GM23248 (cell line): ENCODE data around the gene LTBP3. TPM values are rescaled to one million over a fixed set of nuclear protein-coding genes. Genes with fewer than 3 reads are reported as not detected.

ENCODE experiments used
- DNase-seq: peaks from one replicate; pipeline ENCODE4 v3.0.0-alpha.2; 2015
- H2AFZ ChIP-seq: fragments of 200-600 bp; sonication (generic); 2 replicates; pipeline ENCODE4 v1.6.1; 2016; ENCODE audit warnings: antibody characterized with exemption
- H3F3A ChIP-seq: fragments of 200-600 bp; sonication (generic); 2 replicates; pipeline ENCODE4 v1.6.1; 2016; ENCODE audit warnings: mild to moderate bottlenecking, antibody characterized with exemption, mixed run types; ENCODE audit not compliant: insufficient read depth
- H3K27ac ChIP-seq: fragments of 200-600 bp; sonication (generic); 2 replicates; pipeline ENCODE4 v1.5.1; 2016; ENCODE audit warnings: mild to moderate bottlenecking
- H3K27me3 ChIP-seq: fragments of 200-600 bp; sonication (generic); replicated peaks from 2 replicates; pipeline ENCODE4 v1.6.1; 2016; ENCODE audit warnings: mild to moderate bottlenecking; ENCODE audit not compliant: insufficient read depth
- H3K36me3 ChIP-seq: fragments of 200-600 bp; sonication (generic); 2 replicates; pipeline ENCODE4 v1.6.1; 2016; ENCODE audit warnings: low read depth, mild to moderate bottlenecking
- H3K4me1 ChIP-seq: fragments of 200-600 bp; sonication (generic); 2 replicates; pipeline ENCODE4 v1.6.1; 2016; ENCODE audit warnings: mild to moderate bottlenecking; ENCODE audit not compliant: insufficient read depth
- H3K4me2 ChIP-seq: fragments of 200-600 bp; sonication (generic); one replicate; pipeline ENCODE4 v1.6.1; 2016; ENCODE audit warnings: mild to moderate bottlenecking; ENCODE audit not compliant: unreplicated experiment
- H3K4me3 ChIP-seq: fragments of 200-600 bp; sonication (generic); 2 replicates; pipeline ENCODE4 v1.5.1; 2016; ENCODE audit warnings: mild to moderate bottlenecking
- H3K79me2 ChIP-seq: fragments of 200-600 bp; sonication (generic); 2 replicates; pipeline ENCODE4 v1.6.1; 2016; ENCODE audit warnings: mild to moderate bottlenecking; ENCODE audit not compliant: insufficient read depth
- H3K9ac ChIP-seq: fragments of 200-600 bp; sonication (generic); 2 replicates; pipeline ENCODE4 v1.6.1; 2016; ENCODE audit warnings: mild to moderate bottlenecking
- H3K9me2 ChIP-seq: fragments of 200-600 bp; sonication (generic); 2 replicates; pipeline ENCODE4 v1.6.1; 2016; ENCODE audit warnings: mixed run types, mild to moderate bottlenecking, moderate library complexity; ENCODE audit not compliant: insufficient read depth
- H3K9me3 ChIP-seq: fragments of 200-600 bp; sonication (generic); one replicate; pipeline ENCODE4 v1.6.1; 2017; ENCODE audit warnings: low read depth
- H4K20me1 ChIP-seq: fragments of 200-600 bp; sonication (generic); 2 replicates; pipeline ENCODE4 v1.6.0; 2016; ENCODE audit not compliant: insufficient read depth
- EZH2 ChIP-seq: fragments of 200-600 bp; sonication (generic); IDR thresholded peaks from 2 replicates; pipeline ENCODE4 v1.6.1; 2018; ENCODE audit warnings: antibody characterized with exemption, mild to moderate bottlenecking; ENCODE audit not compliant: insufficient read depth, poor library complexity, severe bottlenecking
- EZH2phosphoT487 ChIP-seq: fragments of 200-600 bp; sonication (generic); IDR thresholded peaks from 2 replicates; pipeline ENCODE4 v1.6.1; 2018; ENCODE audit warnings: antibody characterized with exemption, moderate library complexity, mild to moderate bottlenecking, low read depth; ENCODE audit not compliant: insufficient read depth
- WGBS, 2 experiments: methylation state at CpG; one replicate each; pipeline ENCODE4 v1.1.6; 2015 to 2017; ENCODE audit warnings: low lambda C conversion rate in 2 of 2, low coverage in 1 of 2; ENCODE audit errors: missing lambda C conversion rate in 2 of 2; 5-methylcytosine and 5-hydroxymethylcytosine counted together
- in situ Hi-C: fragments of 300-500 bp; cut with MboI; formaldehyde crosslinking; loops from 2 replicates; pipeline ENCODE4 v1.15.0; 2020
- polyA plus RNA-seq: library from polyadenylated mRNA; unstranded; fragments of >200 nt; fragmentation: Nextera tagmentation; extraction: Ambion mirVana; gene quantifications from 2 replicates; pipeline ENCODE4 v1.2.1, GENCODE V29; 2016
- total RNA-seq: library from RNA; depleted of rRNA; stranded (reverse); fragments of >200 nt; shearing (Covaris generic); gene quantifications from 2 replicates; pipeline ENCODE4 v1.2.3, GENCODE V29; 2014

Gene LTBP3
- total and polyA plus RNA-seq, 2 experiments from 2014 or later, result 39.6 to 112 TPM

GRCh38 chr11:65586247-65586630, 28.1 kb upstream of the LTBP3 start:
- H3K27ac ChIP-seq, result no peak overlapping the region
- H4K20me1 ChIP-seq, result no peaks in the 10 kb centered on the region
- no peaks in the 10 kb centered on the region for H3K9me3 ChIP-seq
- no peak overlapping the region for H3K9ac ChIP-seq
- H3K36me3 ChIP-seq, result peaks cover 12% of the 10 kb centered on the region; the same call in 1 of the 2 replicates
- no peak overlapping the region for H2AFZ ChIP-seq
- TF ChIP-seq EZH2 (no peak), EZH2phosphoT487 (no peak)
- in situ Hi-C loops, result no loop called here
- no peaks in the 10 kb centered on the region for H3K9me2 ChIP-seq
- H3K79me2 ChIP-seq, result no peaks in the 10 kb centered on the region
- H3F3A ChIP-seq, result peaks cover 5% of the 10 kb centered on the region; the same call in 1 of the 2 replicates
- DNase-seq, result no peak
- 90 to 92% methylated on average over 4 of the region's 4 CpGs for WGBS, 2 experiments
- H3K4me2 ChIP-seq, result no peak overlapping the region
- H3K4me3 ChIP-seq, result no peak overlapping the region
- no peaks in the 10 kb centered on the region for H3K27me3 ChIP-seq
- no peaks in the 10 kb centered on the region for H3K4me1 ChIP-seq

GRCh38 chr11:65585396-65586246, 27.5 kb upstream of the LTBP3 start:
- no peak overlapping the region for H2AFZ ChIP-seq
- no peaks in the 10 kb centered on the region for H3K9me2 ChIP-seq
- H3K79me2 ChIP-seq, result no peaks in the 10 kb centered on the region
- peaks cover 2% of the 10 kb centered on the region; the same call in 1 of the 2 replicates for H3F3A ChIP-seq
- no peak overlapping the region for H3K4me2 ChIP-seq
- in situ Hi-C loops, result no loop called here
- TF ChIP-seq EZH2, result no peak
- TF ChIP-seq EZH2phosphoT487, result no peak
- no peaks in the 10 kb centered on the region for H3K4me1 ChIP-seq
- H3K36me3 ChIP-seq, result peaks cover 10% of the 10 kb centered on the region; the same call in 1 of the 2 replicates
- H3K4me3 ChIP-seq, result no peak overlapping the region
- no peak overlapping the region for H3K9ac ChIP-seq
- no peaks in the 10 kb centered on the region for H4K20me1 ChIP-seq
- no peak overlapping the region for H3K27ac ChIP-seq
- no peaks in the 10 kb centered on the region for H3K9me3 ChIP-seq
- DNase-seq, result no peak
- H3K27me3 ChIP-seq, result no peaks in the 10 kb centered on the region
- WGBS, 2 experiments, result 85 to 88% methylated on average over 20 to 51 of the region's 51 CpGs

- 87 to 89% methylated on average over 26 to 46 of the region's 46 CpGs for WGBS, 2 experiments
- no peaks in the 10 kb centered on the region for H3K27me3 ChIP-seq
- H3K4me1 ChIP-seq, result no peaks in the 10 kb centered on the region
- H2AFZ ChIP-seq, result no peak overlapping the region
- H3F3A ChIP-seq, result no peaks in the 10 kb centered on the region
- DNase-seq, result no peak
- no peaks in the 10 kb centered on the region for H3K79me2 ChIP-seq
- H3K36me3 ChIP-seq, result peaks cover 6% of the 10 kb centered on the region; the same call in 1 of the 2 replicates
- H3K9ac ChIP-seq, result no peak overlapping the region
- no peak overlapping the region for H3K4me2 ChIP-seq
- no peak overlapping the region for H3K4me3 ChIP-seq
- no peak for TF ChIP-seq EZH2phosphoT487
- no peak for TF ChIP-seq EZH2
- H3K9me2 ChIP-seq, result no peaks in the 10 kb centered on the region
- no peaks in the 10 kb centered on the region for H3K9me3 ChIP-seq
- in situ Hi-C loops, result no loop called here
- no peaks in the 10 kb centered on the region for H4K20me1 ChIP-seq
- H3K27ac ChIP-seq, result no peak overlapping the region
Observed at GRCh38 chr11:65584723-65585171, 26.6 kb upstream of the LTBP3 start.

- no peaks in the 10 kb centered on the region for H3K27me3 ChIP-seq
- in situ Hi-C loops, result no loop called here
- no peak overlapping the region for H3K9ac ChIP-seq
- no peak overlapping the region for H3K4me3 ChIP-seq
- H3K4me1 ChIP-seq, result no peaks in the 10 kb centered on the region
- 0 out of 2 replicates have a peak, but pooled peaks cover 2% of the 10 kb centered on the region for H3K79me2 ChIP-seq
- no peaks in the 10 kb centered on the region for H4K20me1 ChIP-seq
- no peak overlapping the region for H3K4me2 ChIP-seq
- TF ChIP-seq EZH2 (no peak), EZH2phosphoT487 (no peak)
- 82 to 88% methylated on average over 8 of the region's 8 CpGs for WGBS, 2 experiments
- no peak overlapping the region for H3K27ac ChIP-seq
- no peaks in the 10 kb centered on the region for H3F3A ChIP-seq
- H3K36me3 ChIP-seq, result peaks cover 6% of the 10 kb centered on the region; the same call in 1 of the 2 replicates
- H3K9me3 ChIP-seq, result no peaks in the 10 kb centered on the region
- H2AFZ ChIP-seq, result no peak overlapping the region
- DNase-seq, result no peak
- no peaks in the 10 kb centered on the region for H3K9me2 ChIP-seq
Observed at GRCh38 chr11:65584106-65584505, 25.9 kb upstream of the LTBP3 start.
